ENCODE data around the gene DNAH8. TPM values are rescaled to one million over a fixed set of nuclear protein-coding genes. Genes with fewer than 3 reads are reported as not detected.
"Not testable (repeated sequence)": the region's sequence is repeated elsewhere in the genome, so short reads cannot be mapped to it uniquely, and the experiment has no call there.

DNAH8 gene
- total RNA-seq, 2 donors from 2014 or later: not detected

DNA sequence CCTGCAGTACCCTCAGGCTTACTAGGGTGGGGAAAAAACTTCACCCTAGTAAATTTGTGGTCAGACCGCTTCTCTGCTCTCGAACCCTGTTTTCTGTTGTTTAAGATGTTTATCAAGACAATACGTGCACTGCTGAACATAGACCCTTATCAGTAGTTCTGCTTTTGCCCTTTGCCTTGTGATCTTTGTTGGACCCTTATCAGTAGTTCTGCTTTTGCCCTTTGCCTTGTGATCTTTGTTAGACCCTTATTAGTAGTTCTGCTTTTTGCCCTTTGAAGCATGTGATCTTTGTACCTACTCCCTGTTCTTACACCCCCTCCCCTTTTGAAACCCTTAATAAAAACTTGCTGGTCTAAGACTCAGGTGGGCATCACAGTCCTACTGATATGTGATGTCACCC lies 15.4 kb upstream of the DNAH8 start:
- ATAC-seq; intact Hi-C loops (cut with DNase I, micrococcal nuclease); DNase-seq: not testable (repeated sequence)

DNA sequence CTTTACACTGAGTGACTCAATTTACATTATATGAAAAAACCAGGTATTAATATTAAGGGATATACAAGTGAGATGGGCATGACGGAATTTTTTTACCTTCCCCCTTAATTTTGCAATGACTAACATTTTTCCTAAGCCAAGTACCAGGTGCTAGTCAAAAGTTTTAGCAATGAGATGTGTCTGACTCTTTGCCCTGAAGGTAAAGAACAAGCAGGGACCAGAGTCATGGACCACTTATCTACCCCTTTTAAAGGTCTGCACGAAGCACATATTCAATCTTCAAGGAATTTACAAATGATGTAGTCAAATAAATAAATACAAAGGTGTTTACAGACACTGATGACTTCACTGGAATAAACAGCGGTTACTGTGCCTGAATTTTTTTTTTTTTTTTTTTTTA lies 13.6 kb upstream of the DNAH8 start:
- ATAC-seq: no peak
- intact Hi-C loops (cut with DNase I, micrococcal nuclease): no loop called here
- DNase-seq: no peak

DNA sequence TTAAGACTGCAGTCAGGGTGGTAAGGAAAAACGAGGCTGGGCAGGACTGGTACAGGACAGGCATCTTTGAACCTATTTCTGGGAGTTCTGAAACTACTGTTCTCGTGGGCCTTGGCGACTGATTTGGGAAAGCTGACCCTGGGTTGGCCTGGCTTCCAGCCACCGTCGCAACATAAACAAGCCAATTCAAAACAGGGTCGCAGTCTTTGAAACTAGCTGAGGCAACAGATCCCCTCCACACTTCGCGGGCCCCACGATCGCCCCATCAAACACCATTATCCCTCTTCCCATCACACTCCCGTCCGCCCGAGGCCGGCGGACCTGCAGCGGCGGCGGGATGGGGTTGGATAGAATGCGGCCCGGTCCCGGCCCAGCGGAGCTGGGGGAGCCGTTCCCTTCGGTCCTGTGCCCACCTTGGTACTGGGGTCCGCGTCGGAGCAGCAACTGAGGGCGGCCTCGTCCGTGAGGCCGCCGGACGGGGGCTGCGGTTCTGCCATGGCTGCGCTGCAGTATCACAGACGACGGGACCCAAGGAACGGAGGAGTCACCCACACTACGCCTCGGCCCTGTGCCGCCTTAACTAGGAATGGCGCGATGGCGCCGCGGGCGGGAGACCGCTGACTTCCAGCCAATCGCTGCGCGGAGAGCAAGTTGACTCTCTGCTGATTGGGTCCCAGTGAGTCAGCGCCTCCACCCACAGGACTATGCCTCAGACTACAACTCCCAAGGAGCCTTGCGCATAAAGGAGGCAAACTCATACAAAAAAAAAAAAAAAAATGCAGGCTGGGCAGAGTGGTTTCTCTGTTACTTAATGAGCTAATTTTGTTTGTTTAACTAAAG lies 12.3 kb upstream of the DNAH8 start, which contains the start of gene GLO1:
Gene GLO1, minus strand, starts transcription at position 588 of the 840 bp plus-strand sequence. Its CDS starts 91 bp downstream, at position 497.
- intact Hi-C loops (cut with DNase I, micrococcal nuclease): no loop called here
- DNase-seq (peak; percentile 97 to 98), ATAC-seq (peak; percentile 99)

DNA sequence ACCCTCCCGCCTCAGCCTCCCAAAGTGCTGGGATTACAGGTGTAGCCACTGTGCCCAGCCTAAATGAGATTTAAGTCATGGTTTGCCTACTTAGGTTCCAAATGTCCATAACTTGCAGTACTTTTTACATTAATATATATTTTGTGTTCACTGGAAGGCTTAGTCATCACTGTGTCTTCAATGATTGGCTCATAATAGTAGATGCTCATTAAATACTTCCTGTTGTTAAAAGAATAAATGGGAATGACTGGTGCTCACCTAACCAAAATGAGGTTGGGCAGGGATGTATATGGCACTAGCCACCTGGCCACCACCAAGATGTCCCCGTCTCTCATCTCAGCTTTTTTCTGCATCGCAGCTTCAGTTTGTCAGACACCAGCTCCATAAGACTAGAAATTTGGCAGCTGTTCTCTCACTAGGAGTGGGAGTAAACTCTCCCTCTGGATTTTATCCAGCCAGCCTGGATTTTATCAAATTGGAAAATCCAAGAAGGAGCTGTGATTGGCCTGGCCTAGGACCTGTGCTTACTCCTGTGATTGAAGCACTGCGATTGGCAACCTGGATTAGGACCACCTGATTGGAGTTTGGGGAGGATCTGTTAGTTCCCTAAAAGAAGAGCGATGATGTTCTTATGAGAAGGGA lies 11.0 kb upstream of the DNAH8 start:
- DNase-seq: no peak
- ATAC-seq: no peak
- intact Hi-C loops (cut with DNase I, micrococcal nuclease): no loop called here

DNA sequence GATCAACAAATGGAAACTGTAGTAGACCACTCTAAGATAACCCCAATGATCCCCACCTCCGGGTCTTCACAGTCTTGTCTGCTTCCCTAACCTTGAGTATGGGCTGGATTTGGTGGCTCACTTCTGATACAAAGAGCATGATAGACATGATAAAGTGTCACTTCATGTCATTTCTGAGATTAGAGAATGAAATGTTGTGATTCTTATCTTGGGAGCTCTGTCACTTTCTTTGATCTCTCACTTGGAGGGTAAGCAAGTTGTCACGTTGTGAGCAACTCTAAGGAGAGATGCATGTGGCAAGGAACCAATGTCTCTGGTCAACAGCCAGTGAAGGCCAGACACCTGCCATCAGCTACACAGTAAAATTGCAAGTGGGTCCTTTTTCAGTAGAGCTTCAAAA lies 9.2 kb upstream of the DNAH8 start:
- no peak for ATAC-seq
- no peak for DNase-seq
- intact Hi-C loops (cut with DNase I, micrococcal nuclease): no loop called here

DNA sequence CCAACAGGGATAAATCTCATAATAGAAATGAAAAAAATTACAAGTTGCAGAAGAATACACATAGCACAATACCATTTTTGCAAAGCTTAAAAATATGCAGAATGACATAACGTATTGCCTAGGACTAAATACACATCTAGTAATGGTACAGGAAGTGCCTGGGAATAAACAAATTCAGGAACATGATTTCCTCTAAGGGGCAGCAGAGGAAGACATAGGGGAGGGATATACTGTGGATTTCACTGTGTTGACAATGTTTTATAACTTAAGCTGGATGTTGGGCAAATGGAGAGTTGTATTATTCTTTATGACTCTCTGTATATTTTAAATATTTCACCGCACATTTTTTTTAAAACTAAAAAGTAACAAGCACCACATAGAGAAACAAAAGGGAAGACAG lies 6.6 kb upstream of the DNAH8 start:
- peak; percentile 52 for ATAC-seq
- DNase-seq: no peak
- intact Hi-C loops (cut with DNase I, micrococcal nuclease): no loop called here

DNA sequence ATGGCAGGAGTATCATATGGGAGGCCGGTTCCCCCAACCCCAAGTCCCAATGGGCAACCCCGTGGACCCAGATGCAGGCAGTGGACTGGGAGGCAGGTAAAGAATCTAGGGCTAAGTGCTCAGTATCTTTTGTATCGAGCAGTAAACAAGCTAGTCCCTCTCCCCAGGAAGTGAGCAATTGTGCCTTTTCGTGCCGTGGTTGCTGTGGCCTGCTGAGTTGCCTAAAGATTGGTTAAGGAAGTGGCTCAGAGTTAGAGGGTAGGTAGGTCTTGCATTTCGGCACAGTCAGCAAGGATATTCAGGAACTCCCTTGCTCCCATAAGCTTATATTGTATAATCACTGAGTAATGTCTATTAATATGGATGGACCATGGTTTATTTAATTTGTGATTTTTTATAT lies 1.3 kb upstream of the DNAH8 start:
- ATAC-seq: no peak

DNA sequence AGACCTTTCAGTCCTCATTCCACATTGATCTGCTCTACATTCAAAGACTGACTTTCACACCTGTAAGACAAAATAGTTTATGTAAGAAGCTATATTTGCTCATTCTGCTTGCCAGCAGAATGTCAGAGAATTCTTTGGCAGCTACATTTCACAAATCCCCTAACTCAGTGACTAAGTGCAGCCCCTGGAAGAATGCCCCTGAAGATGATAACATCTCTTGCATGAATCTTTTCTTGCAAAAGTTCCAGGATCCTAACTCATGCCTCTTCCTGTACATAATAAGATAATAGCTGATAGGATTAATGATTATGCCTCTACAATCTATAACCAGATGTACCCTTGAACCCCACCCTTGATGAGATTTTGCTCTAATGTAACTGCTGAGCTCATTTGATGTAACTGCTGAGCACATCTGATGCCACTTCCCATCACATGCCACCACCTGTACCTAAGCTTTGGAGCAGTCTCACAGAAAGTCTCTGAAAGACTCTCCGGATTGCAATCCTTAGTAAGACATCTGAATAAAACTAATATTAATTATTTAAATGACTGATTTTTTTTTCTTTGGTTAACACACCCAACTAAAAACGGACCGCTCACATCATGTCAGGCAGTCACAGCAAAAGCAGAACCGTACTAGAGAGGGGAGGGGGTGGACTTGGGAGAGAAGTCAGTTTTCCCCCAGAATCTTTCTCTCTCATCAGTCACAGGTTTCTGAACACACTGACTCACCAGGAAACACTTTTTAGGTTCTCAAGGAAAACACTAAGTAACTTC lies 684 bp upstream of the DNAH8 start:
- ATAC-seq: no peak
- intact Hi-C loops (cut with DNase I, micrococcal nuclease): no loop called here
- DNase-seq: no peak

More for the DNA sequence above, 1.3 kb upstream of the DNAH8 start:
- intact Hi-C loops (cut with DNase I, micrococcal nuclease): no loop called here
- DNase-seq: no peak

DNA sequence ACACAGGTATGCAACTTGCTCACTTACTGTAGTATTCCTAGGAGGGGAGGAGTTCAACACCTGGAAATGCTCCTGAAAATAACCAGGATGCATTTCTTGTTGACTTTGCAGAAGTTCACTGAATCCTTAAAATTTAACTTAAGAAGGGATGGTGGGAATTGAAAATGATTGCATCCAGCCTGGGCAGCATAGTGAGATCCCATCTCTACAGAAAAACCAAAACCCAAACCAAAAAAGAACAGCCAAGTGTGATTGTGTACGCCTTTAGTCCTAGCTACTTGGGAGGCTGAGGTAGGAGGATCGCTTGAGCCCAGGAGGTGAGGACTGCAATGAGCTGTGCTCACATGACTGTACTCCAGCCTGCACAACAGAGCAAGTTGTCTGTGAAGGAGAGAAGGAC lies 1.7 kb downstream of the DNAH8 start:
- intact Hi-C loops (cut with DNase I, micrococcal nuclease): no loop called here
- ATAC-seq: no peak

DNA sequence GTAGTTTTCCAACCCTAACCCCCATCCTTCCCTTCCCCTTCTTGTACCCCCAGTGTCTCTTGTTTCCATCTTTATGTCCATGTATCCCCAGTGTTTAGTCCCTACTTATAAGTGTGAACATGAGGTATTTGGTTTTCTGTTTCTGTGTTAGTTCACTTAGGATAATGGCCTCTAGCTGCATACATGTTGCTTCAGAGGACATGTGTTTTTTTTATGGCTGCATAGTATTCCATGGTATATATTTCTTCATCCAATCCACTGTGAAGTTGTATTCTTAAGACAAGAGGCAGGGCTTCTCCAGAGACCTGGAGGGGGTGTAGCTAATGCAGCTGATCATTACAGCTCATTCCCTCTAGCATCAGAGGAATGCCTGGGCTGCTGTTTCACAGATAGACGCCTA lies 4.2 kb downstream of the DNAH8 start:
- intact Hi-C loops (cut with DNase I, micrococcal nuclease): no loop called here
- ATAC-seq (no peak), DNase-seq (no peak)

More for the DNA sequence above, 1.7 kb downstream of the DNAH8 start:
- no peak for DNase-seq

DNA sequence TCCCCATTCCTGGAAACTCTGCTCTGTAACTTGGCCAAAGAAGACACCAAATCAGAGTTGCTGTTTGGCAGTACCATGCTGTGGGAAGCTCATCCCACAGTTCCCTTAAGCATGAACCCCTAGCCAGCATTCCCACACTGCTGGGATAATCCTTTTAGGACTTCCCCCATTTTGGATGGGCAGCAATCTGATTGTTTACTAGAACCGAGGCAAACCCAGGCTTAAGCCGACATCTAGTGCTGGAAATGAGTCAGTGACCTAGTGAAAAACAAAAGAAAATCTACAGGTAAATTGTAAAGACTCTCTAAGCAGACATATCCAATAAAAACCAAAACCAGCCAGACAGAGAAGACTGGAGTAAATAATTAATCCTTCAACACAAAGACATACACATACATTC lies 5.2 kb downstream of the DNAH8 start:
- DNase-seq (no peak), ATAC-seq (no peak)
- intact Hi-C loops (cut with DNase I, micrococcal nuclease): no loop called here

DNA sequence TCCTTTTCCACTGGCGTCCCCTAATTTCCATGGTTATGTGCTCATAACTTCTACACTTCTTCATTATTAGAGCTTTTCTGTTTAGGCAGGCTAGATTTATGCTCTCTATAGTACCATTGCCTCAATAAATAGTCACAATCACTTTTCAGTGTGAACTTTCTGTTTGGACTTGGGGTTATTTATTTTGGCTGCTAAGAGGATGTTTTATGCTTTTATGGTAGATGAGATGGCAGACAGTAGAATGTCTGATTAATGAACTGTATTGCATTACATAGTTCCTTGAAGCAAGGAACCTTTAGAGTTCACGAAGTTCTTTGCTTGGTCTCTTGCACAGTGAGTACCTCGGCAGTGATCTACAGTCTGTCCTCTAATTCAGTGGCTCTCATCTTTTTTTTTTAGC lies 6.9 kb downstream of the DNAH8 start:
- intact Hi-C loops (cut with DNase I, micrococcal nuclease): no loop called here
- DNase-seq (no peak), ATAC-seq (peak; percentile 82)

DNA sequence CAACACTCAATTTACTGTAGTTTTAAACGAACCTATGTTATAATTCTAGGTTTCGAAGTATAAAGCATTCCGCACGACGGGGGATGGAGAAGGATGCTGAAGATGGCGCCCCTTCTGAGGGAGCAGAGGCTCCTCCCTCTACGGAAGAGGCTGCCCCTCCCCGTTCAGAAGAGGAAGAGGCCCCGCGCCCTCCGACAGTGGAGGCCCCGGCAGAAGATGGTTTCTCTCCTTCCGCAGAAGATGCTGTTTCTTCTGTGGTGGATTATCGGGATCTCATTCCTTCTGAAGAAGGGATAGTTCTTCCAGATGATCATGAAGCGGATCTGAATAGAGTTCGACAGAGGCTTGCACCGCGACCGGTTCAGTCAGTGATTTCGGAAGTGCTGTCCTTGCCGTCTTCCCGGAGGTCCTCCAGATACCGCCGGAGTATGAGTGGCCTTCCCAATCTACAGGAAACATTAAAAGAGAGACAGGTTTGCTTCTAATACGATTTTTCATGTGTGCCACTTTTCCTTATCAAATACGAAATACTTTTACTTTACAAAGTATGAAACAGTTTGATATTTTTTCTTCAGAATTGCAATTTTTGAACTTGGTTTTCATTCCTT lies 7.7 kb downstream of the DNAH8 start:
- no peak for DNase-seq
- intact Hi-C loops (cut with DNase I, micrococcal nuclease): no loop called here
- ATAC-seq: no peak

DNA sequence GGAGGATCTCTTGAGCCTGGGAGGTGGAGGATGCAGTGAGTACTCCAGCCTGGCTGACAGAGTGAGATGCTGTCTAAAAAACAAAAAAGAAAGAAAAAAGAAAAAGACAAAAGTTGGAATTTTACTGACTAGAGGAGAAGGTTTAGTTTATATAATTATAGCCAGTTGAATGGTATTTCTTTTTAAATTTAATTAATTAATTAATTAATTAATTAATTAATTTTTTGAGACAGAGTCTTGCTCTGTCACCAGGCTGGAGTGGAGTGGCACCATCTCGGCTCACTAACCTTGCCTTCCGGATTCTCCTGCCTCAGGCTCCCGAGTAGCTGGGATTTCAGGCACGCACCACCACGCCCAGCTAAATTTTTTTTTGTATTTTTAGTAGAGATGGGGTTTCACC lies 8.7 kb downstream of the DNAH8 start:
- ATAC-seq: no peak
- no peak for DNase-seq
- intact Hi-C loops (cut with DNase I, micrococcal nuclease): no loop called here

DNA sequence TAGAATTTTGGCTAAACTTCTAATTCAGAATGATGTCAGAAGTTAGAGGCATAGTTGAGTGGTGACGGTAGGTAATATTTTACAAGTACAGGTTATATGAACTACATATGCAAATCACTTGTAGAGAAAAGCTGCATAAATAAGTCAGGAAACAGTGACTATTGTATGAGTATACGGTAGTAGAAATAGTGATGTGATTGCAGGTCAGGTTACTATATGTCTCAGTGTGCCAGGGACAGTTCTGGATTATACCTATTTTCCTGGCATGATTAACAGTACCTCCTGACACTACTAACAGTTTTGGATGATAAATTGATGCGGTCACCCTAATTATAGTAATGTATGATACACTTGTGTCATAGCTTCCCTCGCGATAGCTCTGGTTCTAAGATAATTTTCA lies 9.2 kb downstream of the DNAH8 start:
- DNase-seq: no peak
- ATAC-seq: no peak
- intact Hi-C loops (cut with DNase I, micrococcal nuclease): no loop called here

DNA sequence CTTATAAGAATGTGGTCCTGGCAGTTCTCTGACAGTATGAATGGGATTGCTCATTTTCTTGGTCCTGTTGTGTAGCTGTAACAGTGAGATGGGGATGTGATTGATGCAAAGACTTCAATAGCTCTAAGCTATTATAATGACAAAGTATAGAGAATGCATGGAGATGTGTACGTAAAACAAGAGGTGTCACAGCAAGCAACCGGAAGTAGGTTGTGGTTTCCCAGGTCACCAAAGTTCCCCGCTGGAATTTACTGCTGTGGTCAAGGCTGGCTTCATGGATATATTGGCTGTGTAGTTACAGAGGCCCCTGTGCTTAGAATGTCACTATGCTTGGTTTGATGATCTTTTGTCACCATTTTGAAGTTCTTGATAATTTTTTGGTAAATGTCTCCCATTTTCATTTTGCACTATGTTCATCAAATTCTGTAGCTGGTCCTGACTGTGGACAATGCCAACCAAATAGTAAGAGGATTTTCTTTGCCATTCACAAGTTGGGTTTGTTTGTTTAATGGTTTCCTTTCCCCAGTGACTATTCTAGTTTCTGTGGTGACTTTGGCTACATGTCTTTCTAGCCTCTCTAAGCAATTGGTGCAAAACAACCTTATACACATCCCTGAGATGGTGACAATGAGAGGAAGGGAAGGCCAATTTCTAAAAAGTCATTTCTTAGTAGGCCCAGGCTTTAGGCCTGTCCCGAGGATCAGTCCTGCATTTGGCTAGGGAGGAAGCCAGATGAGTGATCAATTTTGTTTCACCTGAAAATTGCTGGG lies 10.5 kb downstream of the DNAH8 start:
- no peak for DNase-seq
- intact Hi-C loops (cut with DNase I, micrococcal nuclease): no loop called here

DNA sequence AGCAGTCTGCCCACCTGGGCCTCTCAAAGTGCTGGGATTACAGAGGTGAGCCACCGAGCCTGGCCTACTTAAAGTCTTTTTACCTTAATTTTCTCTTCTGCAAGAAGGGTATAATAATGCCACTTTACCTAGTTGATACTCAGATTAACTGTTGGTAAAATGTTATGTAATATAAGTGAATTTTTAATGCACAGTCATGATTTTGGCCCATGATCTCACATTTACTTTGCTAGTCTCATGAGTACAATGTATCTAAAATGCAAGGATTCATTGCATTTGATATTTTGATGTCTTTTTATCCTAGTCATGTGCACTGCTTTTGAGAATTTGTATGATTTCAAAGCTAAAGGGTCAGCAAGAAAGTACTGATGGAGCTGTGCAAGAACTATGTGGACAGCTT lies 13.1 kb downstream of the DNAH8 start:
- intact Hi-C loops (cut with DNase I, micrococcal nuclease): no loop called here
- DNase-seq (no peak), ATAC-seq (no peak)

More for the DNA sequence above, 10.5 kb downstream of the DNAH8 start:
- no peak for ATAC-seq

DNA sequence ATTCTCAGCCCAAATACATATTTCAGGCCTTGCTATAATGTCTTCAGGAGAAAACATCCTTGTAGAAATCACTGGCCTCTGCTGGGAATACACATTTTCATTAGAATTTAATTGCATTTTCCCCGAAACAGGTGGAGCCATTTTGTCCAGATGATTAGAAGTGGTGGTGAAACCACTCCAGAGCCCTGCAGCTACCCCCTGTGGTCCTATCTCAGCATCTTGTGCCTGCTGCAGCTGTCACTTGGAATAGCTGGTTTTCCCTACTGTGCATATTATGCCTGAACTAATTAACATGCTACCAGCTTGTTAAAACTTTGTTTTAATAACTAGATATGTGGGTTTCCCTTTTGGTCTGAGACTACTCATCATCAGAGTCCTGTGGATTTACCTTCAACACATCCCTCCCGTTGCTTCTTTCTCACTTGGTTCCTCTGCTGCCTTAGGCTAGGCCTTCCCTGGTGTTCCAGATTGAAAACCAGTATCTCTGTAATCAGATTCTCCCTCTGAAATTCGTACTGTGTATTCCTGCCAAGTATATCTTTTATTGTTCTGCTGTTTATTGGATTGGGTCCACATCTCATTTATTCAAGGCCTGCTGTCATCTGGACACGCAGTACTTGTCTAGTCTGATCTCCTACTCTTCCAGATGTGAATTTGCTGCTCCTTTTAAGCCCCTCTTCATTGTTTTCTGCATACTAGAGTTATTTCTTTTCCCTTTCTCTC lies 15.2 kb downstream of the DNAH8 start:
- intact Hi-C loops (cut with DNase I, micrococcal nuclease): no loop called here
- ATAC-seq (no peak), DNase-seq (no peak)
